BE2C (cell line): Measurements from ENCODE around the gene MICOS13.

Experiments
- DNase-seq: peaks from one replicate; pipeline ENCODE4 v3.0.0-alpha.2; 2020
- H3K27me3 ChIP-seq: fragments of 250-450 bp; sonication (Bioruptor Pico); 2 replicates; pipeline ENCODE4 v1.5.1; 2020; ENCODE audit warnings: mild to moderate bottlenecking
- H3K36me3 ChIP-seq: fragments of 250-450 bp; sonication (Bioruptor Pico); 2 replicates; pipeline ENCODE4 v1.5.1; 2020; ENCODE audit warnings: mild to moderate bottlenecking
- H3K4me1 ChIP-seq: fragments of 250-450 bp; sonication (Bioruptor Pico); 2 replicates; pipeline ENCODE4 v1.5.1; 2020
- H3K4me3 ChIP-seq: 2 replicates; pipeline ENCODE4 v1.5.1; 2011; ENCODE audit warnings: low read depth, low read length
- H3K9me3 ChIP-seq: fragments of 250-450 bp; sonication (Bioruptor Pico); 2 replicates; pipeline ENCODE4 v1.5.1; 2020
- TF ChIP-seq, protein P1 (sequence below): IDR thresholded peaks from 2 replicates; pipeline ENCODE4 v1.5.1; 2012; ENCODE audit warnings: mild to moderate bottlenecking, low read depth, low read length

MICOS13 gene

DNA sequence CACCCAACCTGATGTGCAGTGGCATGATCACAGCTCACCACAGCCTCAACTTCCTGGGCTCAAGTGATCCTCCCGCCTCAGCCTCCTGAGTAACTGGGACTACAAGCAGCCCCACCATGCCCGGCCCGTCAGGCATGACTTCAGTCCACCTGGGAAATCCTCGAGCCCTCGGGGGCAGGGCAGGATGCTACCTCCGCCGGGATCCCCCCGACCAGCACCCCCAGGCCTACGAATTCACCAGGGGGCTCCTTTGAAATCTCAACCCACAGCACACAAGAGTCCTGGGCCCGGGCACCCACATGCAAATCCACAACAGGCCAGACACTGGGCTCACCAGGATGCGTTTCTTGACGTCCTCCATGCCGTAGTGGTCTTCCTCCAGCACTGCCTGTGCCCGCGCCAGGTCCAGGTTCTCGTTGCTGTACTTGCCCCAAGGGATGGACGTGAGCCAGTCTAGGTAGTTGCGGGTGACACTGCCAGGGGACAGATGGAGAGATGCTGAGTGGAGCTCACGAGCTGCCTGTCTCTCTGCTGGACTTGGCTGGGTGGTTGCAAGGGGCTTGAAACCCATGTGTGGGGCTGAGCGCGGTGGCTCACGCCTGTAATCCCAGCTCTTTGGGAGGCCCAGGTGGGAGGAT, 20.3 kb upstream of the MICOS13 start:
- no peak overlapping the region for H3K4me3 ChIP-seq
- H3K4me1 ChIP-seq: no peaks in the 10 kb centered on the region
- H3K36me3 ChIP-seq: peaks cover 77% of the 10 kb centered on the region
- no peak for DNase-seq
- TF ChIP-seq, protein P1, sequence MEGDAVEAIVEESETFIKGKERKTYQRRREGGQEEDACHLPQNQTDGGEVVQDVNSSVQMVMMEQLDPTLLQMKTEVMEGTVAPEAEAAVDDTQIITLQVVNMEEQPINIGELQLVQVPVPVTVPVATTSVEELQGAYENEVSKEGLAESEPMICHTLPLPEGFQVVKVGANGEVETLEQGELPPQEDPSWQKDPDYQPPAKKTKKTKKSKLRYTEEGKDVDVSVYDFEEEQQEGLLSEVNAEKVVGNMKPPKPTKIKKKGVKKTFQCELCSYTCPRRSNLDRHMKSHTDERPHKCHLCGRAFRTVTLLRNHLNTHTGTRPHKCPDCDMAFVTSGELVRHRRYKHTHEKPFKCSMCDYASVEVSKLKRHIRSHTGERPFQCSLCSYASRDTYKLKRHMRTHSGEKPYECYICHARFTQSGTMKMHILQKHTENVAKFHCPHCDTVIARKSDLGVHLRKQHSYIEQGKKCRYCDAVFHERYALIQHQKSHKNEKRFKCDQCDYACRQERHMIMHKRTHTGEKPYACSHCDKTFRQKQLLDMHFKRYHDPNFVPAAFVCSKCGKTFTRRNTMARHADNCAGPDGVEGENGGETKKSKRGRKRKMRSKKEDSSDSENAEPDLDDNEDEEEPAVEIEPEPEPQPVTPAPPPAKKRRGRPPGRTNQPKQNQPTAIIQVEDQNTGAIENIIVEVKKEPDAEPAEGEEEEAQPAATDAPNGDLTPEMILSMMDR: no peak
- no peaks in the 10 kb centered on the region for H3K9me3 ChIP-seq
- H3K27me3 ChIP-seq: no peaks in the 10 kb centered on the region

DNA sequence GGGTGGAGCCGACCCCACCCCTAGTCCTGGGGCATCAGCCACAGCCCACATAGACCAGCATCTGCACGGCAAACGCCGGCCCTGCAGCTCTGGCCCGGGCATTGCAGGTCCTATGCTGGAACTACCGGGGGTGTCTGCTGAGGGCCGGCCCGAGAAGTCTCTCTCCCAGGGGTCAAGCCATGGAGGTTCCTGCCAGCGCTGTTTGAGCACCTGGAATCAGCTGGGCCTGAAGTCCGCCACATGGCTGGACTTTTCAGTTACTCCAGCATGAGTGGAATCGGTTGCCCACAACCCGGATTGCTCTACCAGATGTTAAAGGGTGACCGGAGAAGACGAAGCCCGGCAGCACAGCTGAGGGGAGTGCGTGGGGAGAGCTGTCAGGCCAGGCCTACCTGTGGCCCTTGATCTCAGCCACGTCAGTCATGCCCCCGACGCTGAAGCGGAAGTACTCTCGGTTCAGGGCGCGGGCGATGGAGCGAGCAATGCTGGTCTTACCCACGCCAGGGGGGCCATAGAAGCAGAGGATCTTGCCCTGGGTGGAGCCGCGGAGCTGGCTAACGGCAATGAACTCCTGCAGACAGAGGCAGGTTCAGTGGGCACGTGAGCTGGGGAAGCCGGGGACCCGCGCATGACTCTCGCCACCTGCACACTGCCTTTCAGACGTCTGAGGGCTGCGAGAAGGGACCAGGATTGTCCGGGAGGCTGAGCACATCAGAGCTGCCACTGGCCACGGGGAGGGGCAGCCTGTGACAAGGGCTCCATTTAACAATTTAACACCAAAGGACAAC, 18.5 kb upstream of the MICOS13 start:
- no peak for DNase-seq
- no peaks in the 10 kb centered on the region for H3K27me3 ChIP-seq
- H3K4me1 ChIP-seq: no peaks in the 10 kb centered on the region
- TF ChIP-seq, protein P1: no peak
- H3K36me3 ChIP-seq: peaks cover 77% of the 10 kb centered on the region
- no peaks in the 10 kb centered on the region for H3K9me3 ChIP-seq
- H3K4me3 ChIP-seq: no peak overlapping the region

DNA sequence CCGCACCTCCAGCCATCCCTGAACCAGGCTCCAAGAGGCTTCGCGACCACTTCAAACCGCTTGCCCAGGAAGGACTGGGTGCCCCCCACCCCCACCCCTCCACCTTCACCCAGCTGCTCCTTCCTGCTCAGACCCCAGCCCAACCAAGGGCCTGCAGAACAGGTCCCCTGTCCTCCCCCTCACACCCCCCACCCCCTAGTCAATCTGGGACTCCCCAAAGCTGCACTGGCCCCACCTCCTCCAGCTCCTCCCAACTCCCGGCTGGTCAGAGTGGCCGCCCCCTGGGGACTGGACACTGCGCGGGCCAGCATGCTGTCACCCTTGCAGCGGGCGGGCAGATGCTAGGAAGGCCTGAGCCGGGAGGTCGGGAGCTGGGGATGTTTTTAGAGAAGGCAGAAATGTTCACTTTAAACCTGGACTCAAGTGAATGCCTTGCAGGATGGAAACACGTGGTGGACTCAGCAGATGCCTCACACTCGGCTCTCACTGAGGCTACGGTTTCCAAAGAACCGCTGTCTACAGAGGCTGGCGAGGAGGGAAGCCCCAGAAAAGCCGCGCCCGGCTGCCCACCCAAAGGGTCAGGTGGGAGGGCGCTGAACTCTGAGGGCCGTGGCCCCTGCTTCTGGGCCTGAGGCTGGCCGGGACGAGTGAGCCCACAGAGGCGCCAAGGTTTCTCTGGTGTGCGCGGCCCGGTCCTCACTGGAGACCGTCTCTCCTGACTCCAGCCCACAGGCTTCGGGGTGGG, 17.7 kb upstream of the MICOS13 start:
- Histone ChIP-seq H3K9me3 (no peaks in the 10 kb centered on the region), H3K4me3 (no peak overlapping the region), H3K4me1 (no peaks in the 10 kb centered on the region), H3K27me3 (no peaks in the 10 kb centered on the region), H3K36me3 (peaks cover 77% of the 10 kb centered on the region)
- DNase-seq: no peak
- TF ChIP-seq, protein P1: no peak

DNA sequence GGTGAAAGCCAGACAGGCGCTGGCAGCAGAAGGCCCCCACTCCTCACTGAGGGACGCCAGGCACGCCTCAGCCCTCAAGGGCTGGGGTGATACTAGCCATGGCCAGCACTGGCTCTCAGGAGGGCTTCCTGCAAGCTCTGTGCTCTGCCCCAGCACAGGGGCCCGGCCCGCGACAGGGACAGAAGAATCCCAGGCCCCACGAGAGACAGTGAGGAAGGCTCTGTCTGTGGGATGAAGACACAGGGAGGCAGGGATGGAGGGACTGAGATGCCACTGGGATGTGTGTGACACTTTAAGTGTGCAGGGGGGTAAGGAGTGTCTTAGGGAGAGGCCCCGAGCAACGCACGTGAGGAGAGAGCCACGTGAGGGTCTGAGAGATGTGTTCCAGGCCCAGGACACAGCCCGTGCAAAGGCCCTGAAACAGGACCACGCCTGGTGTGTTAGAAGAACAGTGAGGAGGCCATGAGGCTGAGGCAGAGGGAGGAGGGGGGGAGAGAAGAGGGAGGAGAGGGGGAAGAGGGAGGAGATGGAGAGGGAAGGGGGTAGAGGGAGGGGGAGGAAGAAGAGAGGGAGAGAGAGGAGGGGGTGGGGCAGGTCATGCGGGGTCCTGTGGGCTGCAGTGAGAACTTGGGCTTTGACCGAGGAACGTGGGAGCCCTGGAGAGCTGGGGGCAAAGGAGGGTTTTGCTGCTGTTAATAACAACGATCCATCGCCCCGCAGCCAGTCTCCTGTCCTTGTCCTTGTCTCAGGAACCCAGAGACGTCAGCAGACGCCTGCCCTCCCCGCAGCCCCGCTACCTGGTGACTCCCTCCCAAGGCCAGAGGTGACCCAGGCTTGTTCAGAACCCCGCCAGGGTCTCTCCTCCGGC, 16.9 kb upstream of the MICOS13 start:
- H3K36me3 ChIP-seq: peaks cover 84% of the 10 kb centered on the region
- TF ChIP-seq, protein P1: no peak
- H3K4me3 ChIP-seq: no peak overlapping the region
- DNase-seq: no peak
- H3K4me1 ChIP-seq: peaks cover 4% of the 10 kb centered on the region; the same call in 1 of the 2 replicates
- H3K27me3 ChIP-seq: no peaks in the 10 kb centered on the region
- no peaks in the 10 kb centered on the region for H3K9me3 ChIP-seq

DNA sequence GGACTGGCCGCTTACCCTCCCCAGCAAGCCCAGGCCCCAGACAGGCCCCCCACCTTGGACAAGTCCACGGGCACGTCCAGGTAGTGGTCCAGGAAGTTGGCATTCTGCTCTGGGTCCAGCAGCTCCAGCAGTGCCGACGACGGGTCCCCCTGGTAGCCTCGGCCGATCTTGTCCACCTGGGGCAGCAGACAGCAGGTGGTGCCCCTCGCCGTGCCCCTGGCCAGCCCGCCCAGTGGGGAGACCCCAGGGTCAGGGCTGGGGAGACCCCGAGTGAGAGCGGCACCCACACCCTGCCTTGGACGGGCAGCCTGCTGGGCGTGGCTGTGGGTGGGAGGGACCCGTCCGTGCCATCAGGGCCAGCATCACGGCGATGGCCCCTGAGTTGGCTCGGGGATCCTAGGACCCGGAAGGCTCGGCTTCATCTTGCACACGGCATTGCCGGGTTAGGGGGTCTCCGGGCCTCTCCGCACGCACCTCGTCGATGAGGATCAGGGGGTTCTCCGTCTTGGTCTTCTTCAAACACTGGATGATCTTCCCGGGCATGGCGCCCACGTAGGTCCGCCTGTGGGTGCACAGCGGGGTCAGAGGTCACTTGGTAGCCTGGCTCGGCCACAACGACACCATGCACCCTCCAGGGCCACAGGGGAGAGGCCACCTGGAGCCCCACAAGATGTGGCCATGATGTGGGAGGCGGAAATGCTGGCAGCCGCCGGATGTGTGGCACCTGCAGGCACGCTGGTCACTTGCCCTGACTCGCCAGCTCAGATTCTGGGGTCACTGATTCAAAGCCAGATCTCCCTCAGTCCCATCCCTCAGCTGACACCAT, 16.1 kb upstream of the MICOS13 start:
- Histone ChIP-seq H3K9me3 (no peaks in the 10 kb centered on the region), H3K27me3 (no peaks in the 10 kb centered on the region), H3K4me1 (peaks cover 7% of the 10 kb centered on the region; the same call in 1 of the 2 replicates), H3K4me3 (no peak overlapping the region), H3K36me3 (peaks cover 92% of the 10 kb centered on the region)
- TF ChIP-seq, protein P1: no peak
- DNase-seq: peak; percentile 18
